GM23248 (cell line): Measurements from ENCODE around the gene GNAS. TPM values are rescaled to one million over a fixed set of nuclear protein-coding genes. Genes with fewer than 3 reads are reported as not detected.
A peak's percentile ranks its signal among the peaks of the same experiment; 100 is the strongest.

Source experiments
- DNase-seq: peaks from one replicate; pipeline ENCODE4 v3.0.0-alpha.2; 2015
- H2AFZ ChIP-seq: fragments of 200-600 bp; sonication (generic); 2 replicates; pipeline ENCODE4 v1.6.1; 2016; ENCODE audit warnings: antibody characterized with exemption
- H3F3A ChIP-seq: fragments of 200-600 bp; sonication (generic); 2 replicates; pipeline ENCODE4 v1.6.1; 2016; ENCODE audit warnings: mild to moderate bottlenecking, antibody characterized with exemption, mixed run types; ENCODE audit not compliant: insufficient read depth
- H3K27ac ChIP-seq: fragments of 200-600 bp; sonication (generic); 2 replicates; pipeline ENCODE4 v1.5.1; 2016; ENCODE audit warnings: mild to moderate bottlenecking
- H3K27me3 ChIP-seq: fragments of 200-600 bp; sonication (generic); replicated peaks from 2 replicates; pipeline ENCODE4 v1.6.1; 2016; ENCODE audit warnings: mild to moderate bottlenecking; ENCODE audit not compliant: insufficient read depth
- H3K36me3 ChIP-seq: fragments of 200-600 bp; sonication (generic); 2 replicates; pipeline ENCODE4 v1.6.1; 2016; ENCODE audit warnings: low read depth, mild to moderate bottlenecking
- H3K4me1 ChIP-seq: fragments of 200-600 bp; sonication (generic); 2 replicates; pipeline ENCODE4 v1.6.1; 2016; ENCODE audit warnings: mild to moderate bottlenecking; ENCODE audit not compliant: insufficient read depth
- H3K4me2 ChIP-seq: fragments of 200-600 bp; sonication (generic); one replicate; pipeline ENCODE4 v1.6.1; 2016; ENCODE audit warnings: mild to moderate bottlenecking; ENCODE audit not compliant: unreplicated experiment
- H3K4me3 ChIP-seq: fragments of 200-600 bp; sonication (generic); 2 replicates; pipeline ENCODE4 v1.5.1; 2016; ENCODE audit warnings: mild to moderate bottlenecking
- H3K79me2 ChIP-seq: fragments of 200-600 bp; sonication (generic); 2 replicates; pipeline ENCODE4 v1.6.1; 2016; ENCODE audit warnings: mild to moderate bottlenecking; ENCODE audit not compliant: insufficient read depth
- H3K9ac ChIP-seq: fragments of 200-600 bp; sonication (generic); 2 replicates; pipeline ENCODE4 v1.6.1; 2016; ENCODE audit warnings: mild to moderate bottlenecking
- H3K9me2 ChIP-seq: fragments of 200-600 bp; sonication (generic); 2 replicates; pipeline ENCODE4 v1.6.1; 2016; ENCODE audit warnings: mixed run types, mild to moderate bottlenecking, moderate library complexity; ENCODE audit not compliant: insufficient read depth
- H3K9me3 ChIP-seq: fragments of 200-600 bp; sonication (generic); one replicate; pipeline ENCODE4 v1.6.1; 2017; ENCODE audit warnings: low read depth
- H4K20me1 ChIP-seq: fragments of 200-600 bp; sonication (generic); 2 replicates; pipeline ENCODE4 v1.6.0; 2016; ENCODE audit not compliant: insufficient read depth
- EZH2 ChIP-seq: fragments of 200-600 bp; sonication (generic); IDR thresholded peaks from 2 replicates; pipeline ENCODE4 v1.6.1; 2018; ENCODE audit warnings: antibody characterized with exemption, mild to moderate bottlenecking; ENCODE audit not compliant: insufficient read depth, poor library complexity, severe bottlenecking
- EZH2phosphoT487 ChIP-seq: fragments of 200-600 bp; sonication (generic); IDR thresholded peaks from 2 replicates; pipeline ENCODE4 v1.6.1; 2018; ENCODE audit warnings: antibody characterized with exemption, moderate library complexity, mild to moderate bottlenecking, low read depth; ENCODE audit not compliant: insufficient read depth
- WGBS, 2 experiments: methylation state at CpG; one replicate each; pipeline ENCODE4 v1.1.6; 2015 to 2017; ENCODE audit warnings: low lambda C conversion rate in 2 of 2, low coverage in 1 of 2; ENCODE audit errors: missing lambda C conversion rate in 2 of 2; 5-methylcytosine and 5-hydroxymethylcytosine counted together
- in situ Hi-C: fragments of 300-500 bp; cut with MboI; formaldehyde crosslinking; loops from 2 replicates; pipeline ENCODE4 v1.15.0; 2020
- polyA plus RNA-seq: library from polyadenylated mRNA; unstranded; fragments of >200 nt; fragmentation: Nextera tagmentation; extraction: Ambion mirVana; gene quantifications from 2 replicates; pipeline ENCODE4 v1.2.1, GENCODE V29; 2016
- total RNA-seq: library from RNA; depleted of rRNA; stranded (reverse); fragments of >200 nt; shearing (Covaris generic); gene quantifications from 2 replicates; pipeline ENCODE4 v1.2.3, GENCODE V29; 2014

Gene GNAS
- total and polyA plus RNA-seq, 2 experiments from 2014 or later = 421 to 904 TPM

GRCh38 chr20:58905236-58905635, 52.7 kb downstream of the GNAS start:
- H3K9me2 ChIP-seq = no peaks in the 10 kb centered on the region
- H3K36me3 ChIP-seq = peaks cover 69% of the 10 kb centered on the region
- H3K4me3 ChIP-seq = no peak overlapping the region
- peaks cover 8% of the 10 kb centered on the region; the same call in 1 of the 2 replicates for H4K20me1 ChIP-seq
- H2AFZ ChIP-seq = no peak overlapping the region
- in situ Hi-C loops = no loop called here
- H3K27me3 ChIP-seq = no peaks in the 10 kb centered on the region
- H3K4me1 ChIP-seq = peaks cover 18% of the 10 kb centered on the region
- 71 to 76% methylated on average over 6 of the region's 6 CpGs for whole genome bisulfite sequencing, 2 experiments
- DNase-seq = peak; percentile 9
- no peak overlapping the region for H3K9ac ChIP-seq
- TF ChIP-seq EZH2phosphoT487 = no peak
- TF ChIP-seq EZH2 = no peak
- no peak overlapping the region; the same call in 1 of the 2 replicates for H3K27ac ChIP-seq
- H3F3A ChIP-seq = peaks cover 52% of the 10 kb centered on the region
- peaks cover 87% of the 10 kb centered on the region for H3K79me2 ChIP-seq
- H3K9me3 ChIP-seq = no peaks in the 10 kb centered on the region
- H3K4me2 ChIP-seq = no peak overlapping the region

- H2AFZ ChIP-seq = no peak overlapping the region
- no peak overlapping the region for H3K4me2 ChIP-seq
- no peak overlapping the region for H3K9ac ChIP-seq
- H3F3A ChIP-seq = peaks cover 52% of the 10 kb centered on the region
- H4K20me1 ChIP-seq = no peaks in the 10 kb centered on the region
- peaks cover 18% of the 10 kb centered on the region for H3K4me1 ChIP-seq
- no peaks in the 10 kb centered on the region for H3K27me3 ChIP-seq
- no peaks in the 10 kb centered on the region for H3K9me3 ChIP-seq
- H3K36me3 ChIP-seq = peaks cover 70% of the 10 kb centered on the region
- peak overlapping the region; percentile 86 for H3K27ac ChIP-seq
- no peak for DNase-seq
- no peaks in the 10 kb centered on the region for H3K9me2 ChIP-seq
- WGBS, 2 experiments = 81 to 83% methylated on average over 5 of the region's 5 CpGs
- peaks cover 79% of the 10 kb centered on the region for H3K79me2 ChIP-seq
- H3K4me3 ChIP-seq = no peak overlapping the region
- in situ Hi-C loops = no loop called here
- TF ChIP-seq EZH2phosphoT487 = no peak
- TF ChIP-seq EZH2 = no peak
These were observed 53.6 kb downstream of the GNAS start for GRCh38 chr20:58906111-58906510.

- H2AFZ ChIP-seq = no peak overlapping the region
- H3K9ac ChIP-seq = peak overlapping the region; percentile 71
- DNase-seq = peak; percentile 86
- H3K27me3 ChIP-seq = no peaks in the 10 kb centered on the region
- no peaks in the 10 kb centered on the region for H3K9me2 ChIP-seq
- H3K36me3 ChIP-seq = peaks cover 78% of the 10 kb centered on the region
- peaks cover 3% of the 10 kb centered on the region; the same call in 1 of the 2 replicates for H4K20me1 ChIP-seq
- 45 to 50% methylated on average over 3 of the region's 3 CpGs for WGBS, 2 experiments
- peaks cover 59% of the 10 kb centered on the region for H3F3A ChIP-seq
- TF ChIP-seq EZH2 (no peak), EZH2phosphoT487 (no peak)
- peaks cover 71% of the 10 kb centered on the region for H3K79me2 ChIP-seq
- in situ Hi-C loops = no loop called here
- no peaks in the 10 kb centered on the region for H3K9me3 ChIP-seq
- peak overlapping the region; percentile 61 for H3K4me3 ChIP-seq
- peaks cover 18% of the 10 kb centered on the region for H3K4me1 ChIP-seq
- peak overlapping the region; percentile 85 for H3K4me2 ChIP-seq
- peak overlapping the region; percentile 86 for H3K27ac ChIP-seq
These were observed 54.4 kb downstream of the GNAS start for GRCh38 chr20:58906894-58907293.

GRCh38 chr20:58907320-58908137, 55.0 kb downstream of the GNAS start:
- H3K9ac ChIP-seq = peak overlapping the region; percentile 71
- TF ChIP-seq EZH2phosphoT487 = no peak
- no peak for TF ChIP-seq EZH2

More at GRCh38 chr20:58907320-58908137, 55.0 kb downstream of the GNAS start:
- H4K20me1 ChIP-seq = peaks cover 3% of the 10 kb centered on the region; the same call in 1 of the 2 replicates
- H3K4me3 ChIP-seq = peak overlapping the region; percentile 61
- H3K36me3 ChIP-seq = peaks cover 84% of the 10 kb centered on the region
- H3F3A ChIP-seq = peaks cover 62% of the 10 kb centered on the region
- in situ Hi-C loops = no loop called here
- H3K27me3 ChIP-seq = no peaks in the 10 kb centered on the region
- H3K4me1 ChIP-seq = peaks cover 18% of the 10 kb centered on the region
- H2AFZ ChIP-seq = 0 out of 2 replicates have a peak overlapping the region, but pooled peaks have one; percentile 6
- no peaks in the 10 kb centered on the region for H3K9me3 ChIP-seq
- H3K4me2 ChIP-seq = peak overlapping the region; percentile 85
- DNase-seq = peak; percentile 100
- 13 to 15% methylated on average over 13 of the region's 13 CpGs for WGBS, 2 experiments
- H3K9me2 ChIP-seq = no peaks in the 10 kb centered on the region
- H3K27ac ChIP-seq = peak overlapping the region; percentile 86
- H3K79me2 ChIP-seq = peaks cover 64% of the 10 kb centered on the region
